Measurements from ENCODE around the gene ARMH2.

The ARMH2 gene

GRCh38 chr6:24798740-24799540 is at the start of gene ARMH2:
ARMH2 (minus strand) TSS chr6:24798917; CDS start chr6:24798857, 60 bp downstream.
- no peak for DNase-seq (ENCODE audit: low read depth)

- no peak for DNase-seq (ENCODE audit: low read depth)
These were observed 49.7 kb upstream of the ARMH2 start for GRCh38 chr6:24848461-24848860.

GRCh38 chr6:24847402-24847801 is 48.7 kb upstream of the ARMH2 start:
- no peak for DNase-seq (ENCODE audit: low read depth)

GRCh38 chr6:24845578-24845977 is 46.9 kb upstream of the ARMH2 start:
- no peak for DNase-seq (ENCODE audit: low read depth)

- DNase-seq (ENCODE audit: low read depth) = no peak
These were observed 46.2 kb upstream of the ARMH2 start for GRCh38 chr6:24844903-24845302.

GRCh38 chr6:24844061-24844460 is 45.3 kb upstream of the ARMH2 start:
- DNase-seq (ENCODE audit: low read depth) = no peak

- no peak for DNase-seq (ENCODE audit: low read depth)
These were observed 41.5 kb upstream of the ARMH2 start for GRCh38 chr6:24840187-24840586.

GRCh38 chr6:24838994-24839393 is 40.3 kb upstream of the ARMH2 start:
- no peak for DNase-seq (ENCODE audit: low read depth)

GRCh38 chr6:24838081-24838480 is 39.4 kb upstream of the ARMH2 start:
- no peak for DNase-seq (ENCODE audit: low read depth)

- DNase-seq (ENCODE audit: low read depth) = no peak
These were observed 37.4 kb upstream of the ARMH2 start for GRCh38 chr6:24836109-24836508.

- no peak for DNase-seq (ENCODE audit: low read depth)
These were observed 35.1 kb upstream of the ARMH2 start for GRCh38 chr6:24833711-24834386.

- no peak for DNase-seq (ENCODE audit: low read depth)
These were observed 34.1 kb upstream of the ARMH2 start for GRCh38 chr6:24832794-24833193.

- no peak for DNase-seq (ENCODE audit: low read depth)
These were observed 33.3 kb upstream of the ARMH2 start for GRCh38 chr6:24831771-24832716.

GRCh38 chr6:24829657-24830056 is 30.9 kb upstream of the ARMH2 start:
- DNase-seq (ENCODE audit: low read depth) = no peak

- no peak for DNase-seq (ENCODE audit: low read depth)
These were observed 29.3 kb upstream of the ARMH2 start for GRCh38 chr6:24827970-24828369.

- no peak for DNase-seq (ENCODE audit: low read depth)
These were observed 28.4 kb upstream of the ARMH2 start for GRCh38 chr6:24827162-24827561.

GRCh38 chr6:24825130-24825630 is 26.5 kb upstream of the ARMH2 start:
- no peak for DNase-seq (ENCODE audit: low read depth)

GRCh38 chr6:24824142-24824938 is 25.6 kb upstream of the ARMH2 start:
- DNase-seq (ENCODE audit: low read depth) = no peak

- no peak for DNase-seq (ENCODE audit: low read depth)
These were observed 24.5 kb upstream of the ARMH2 start for GRCh38 chr6:24823185-24823584.

GRCh38 chr6:24822696-24823095 is 24.0 kb upstream of the ARMH2 start:
- DNase-seq (ENCODE audit: low read depth) = no peak

GRCh38 chr6:24821860-24822444 is 23.2 kb upstream of the ARMH2 start:
- DNase-seq (ENCODE audit: low read depth) = no peak
